Thoracic aorta (tissue), 2 donors: ENCODE measurements around the gene CLEC3B. TPM values are rescaled to one million over a fixed set of nuclear protein-coding genes. Genes with fewer than 3 reads are reported as not detected.

Experiments used
- ATAC-seq: fragments of 150-250 bp; one replicate; pipeline ENCODE4 v1.8.0; 2017; ENCODE audit warnings: low read depth; ENCODE audit not compliant: insufficient number of reproducible peaks, low FRiP score
- DNase-seq: peaks from one replicate; pipeline ENCODE4 v3.0.0-alpha.2; 2020; ENCODE audit warnings: low spot score
- H3K27ac ChIP-seq, 2 donors: fragments of 200-600 bp; sonication (generic); 1 replicate in 1 of 2; 2 replicates in 1 of 2; pipeline ENCODE4 v1.5.1; 2016; ENCODE audit warnings: mild to moderate bottlenecking in 2 of 2, moderate library complexity in 2 of 2
- H3K27me3 ChIP-seq: fragments of 200-600 bp; sonication (generic); replicated peaks from 2 replicates; pipeline ENCODE4 v1.6.0; 2016; ENCODE audit warnings: mild to moderate bottlenecking; ENCODE audit not compliant: insufficient read depth
- H3K36me3 ChIP-seq: fragments of 200-600 bp; sonication (generic); one replicate; pipeline ENCODE4 v1.5.1; 2016
- H3K4me1 ChIP-seq, 2 donors: fragments of 200-600 bp; sonication (generic); 1 replicate in 1 of 2; 2 replicates in 1 of 2; pipeline versions ENCODE4 v1.5.1 to v1.6.0; 2016; ENCODE audit warnings: low read depth in 2 of 2, mild to moderate bottlenecking in 1 of 2; ENCODE audit not compliant: control insufficient read depth in 1 of 2
- H3K4me3 ChIP-seq: fragments of 200-600 bp; sonication (generic); 2 replicates; pipeline ENCODE4 v1.5.1; 2016; ENCODE audit warnings: mild to moderate bottlenecking
- H3K9me3 ChIP-seq: fragments of 200-600 bp; sonication (generic); 2 replicates; pipeline ENCODE4 v1.5.1; 2016
- total RNA-seq, 2 donors: library from RNA; depleted of rRNA; stranded (reverse); fragments of >200 nt; gene quantifications; one replicate each; pipeline versions ENCODE4 v1.1.0 to v1.2.3, GENCODE V29; 2016
- TF ChIP-seq, protein P1 (sequence below): fragments of 200-600 bp; sonication (generic); IDR thresholded peaks from one replicate; pipeline ENCODE4 v1.5.1; 2019; ENCODE audit warnings: antibody characterized with exemption

The CLEC3B gene
- total RNA-seq, 2 donors from 2014 or later, result 96.6 to 202 TPM

- no peak for DNase-seq
- H3K27ac ChIP-seq, result no peak overlapping the region
- no peaks in the 10 kb centered on the region for H3K27me3 ChIP-seq
- H3K9me3 ChIP-seq, result no peaks in the 10 kb centered on the region
- no peak for ATAC-seq
- peaks cover 12 to 17% of the 10 kb centered on the region in 2 donors for H3K4me1 ChIP-seq
- TF ChIP-seq, protein P1, sequence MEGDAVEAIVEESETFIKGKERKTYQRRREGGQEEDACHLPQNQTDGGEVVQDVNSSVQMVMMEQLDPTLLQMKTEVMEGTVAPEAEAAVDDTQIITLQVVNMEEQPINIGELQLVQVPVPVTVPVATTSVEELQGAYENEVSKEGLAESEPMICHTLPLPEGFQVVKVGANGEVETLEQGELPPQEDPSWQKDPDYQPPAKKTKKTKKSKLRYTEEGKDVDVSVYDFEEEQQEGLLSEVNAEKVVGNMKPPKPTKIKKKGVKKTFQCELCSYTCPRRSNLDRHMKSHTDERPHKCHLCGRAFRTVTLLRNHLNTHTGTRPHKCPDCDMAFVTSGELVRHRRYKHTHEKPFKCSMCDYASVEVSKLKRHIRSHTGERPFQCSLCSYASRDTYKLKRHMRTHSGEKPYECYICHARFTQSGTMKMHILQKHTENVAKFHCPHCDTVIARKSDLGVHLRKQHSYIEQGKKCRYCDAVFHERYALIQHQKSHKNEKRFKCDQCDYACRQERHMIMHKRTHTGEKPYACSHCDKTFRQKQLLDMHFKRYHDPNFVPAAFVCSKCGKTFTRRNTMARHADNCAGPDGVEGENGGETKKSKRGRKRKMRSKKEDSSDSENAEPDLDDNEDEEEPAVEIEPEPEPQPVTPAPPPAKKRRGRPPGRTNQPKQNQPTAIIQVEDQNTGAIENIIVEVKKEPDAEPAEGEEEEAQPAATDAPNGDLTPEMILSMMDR, result no peak
- no peak overlapping the region for H3K4me3 ChIP-seq
- H3K36me3 ChIP-seq, result no peaks in the 10 kb centered on the region
Measured at GRCh38 chr3:45020534-45020933, 5.6 kb upstream of the CLEC3B start.

- no peak overlapping the region for H3K27ac ChIP-seq
- ATAC-seq (no peak), DNase-seq (no peak)
Measured at GRCh38 chr3:45021524-45022297, 4.4 kb upstream of the CLEC3B start.

GRCh38 chr3:45023675-45024074, 2.4 kb upstream of the CLEC3B start:
- H3K36me3 ChIP-seq, result no peaks in the 10 kb centered on the region
- TF ChIP-seq, protein P1, result no peak
- DNase-seq (no peak), ATAC-seq (no peak)
- no peaks in the 10 kb centered on the region for H3K9me3 ChIP-seq
- no peak overlapping the region for H3K4me3 ChIP-seq
- no peaks in the 10 kb centered on the region for H3K27me3 ChIP-seq
- H3K27ac ChIP-seq, result no peak overlapping the region
- H3K4me1 ChIP-seq, result peaks cover 27 to 48% of the 10 kb centered on the region in 2 donors

More at GRCh38 chr3:45021524-45022297, 4.4 kb upstream of the CLEC3B start:
- Histone ChIP-seq H3K27me3 (no peaks in the 10 kb centered on the region), H3K9me3 (no peaks in the 10 kb centered on the region), H3K4me3 (no peak overlapping the region), H3K36me3 (no peaks in the 10 kb centered on the region), H3K4me1 (peaks cover 23 to 29% of the 10 kb centered on the region in 2 donors)
- TF ChIP-seq, protein P1, result no peak

GRCh38 chr3:45024542-45025255, 1.4 kb upstream of the CLEC3B start:
- no peak for ATAC-seq

DNA sequence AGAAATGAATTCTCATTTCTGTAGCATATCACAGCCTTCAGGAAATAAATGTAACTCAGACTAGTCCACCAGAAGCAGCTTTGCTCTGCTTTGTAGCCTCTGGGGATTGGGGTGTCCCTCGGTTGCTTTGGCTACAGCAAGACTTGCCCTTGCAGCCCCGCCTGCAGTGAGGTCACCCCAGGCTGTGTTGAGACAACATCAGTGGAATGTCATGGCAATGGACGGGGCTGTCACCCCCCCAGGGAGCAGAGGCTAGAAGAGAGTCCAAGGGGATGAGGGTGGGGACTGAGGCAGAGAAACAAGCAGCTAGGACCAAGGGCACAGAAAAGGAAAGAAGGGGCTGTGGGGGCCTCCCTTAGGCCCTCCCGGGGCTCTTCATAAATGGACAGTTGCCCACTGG, 854 bp downstream of the CLEC3B start:
- H3K4me3 ChIP-seq, result peak overlapping the region; percentile 59
- H3K36me3 ChIP-seq, result no peaks in the 10 kb centered on the region
- H3K4me1 ChIP-seq, result peaks cover 27 to 63% of the 10 kb centered on the region in 2 donors
- no peaks in the 10 kb centered on the region for H3K9me3 ChIP-seq
- TF ChIP-seq, protein P1, result no peak
- DNase-seq, result peak; percentile 62
- H3K27me3 ChIP-seq, result no peaks in the 10 kb centered on the region
- no peak for ATAC-seq
- peak overlapping the region; percentile 42 to 48 for H3K27ac ChIP-seq

More at GRCh38 chr3:45024542-45025255, 1.4 kb upstream of the CLEC3B start:
- TF ChIP-seq, protein P1, result no peak
- Histone ChIP-seq H3K27me3 (no peaks in the 10 kb centered on the region), H3K4me1 (peaks cover 27 to 57% of the 10 kb centered on the region in 2 donors), H3K36me3 (no peaks in the 10 kb centered on the region), H3K4me3 (no peak overlapping the region), H3K27ac (peak overlapping the region in 1 of 2 donors; percentile 17), H3K9me3 (no peaks in the 10 kb centered on the region)
- no peak for DNase-seq
